ENCODE measurements around the gene ITPA. TPM values are rescaled to one million over a fixed set of nuclear protein-coding genes. Genes with fewer than 3 reads are reported as not detected.

ITPA gene
- total and polyA plus RNA-seq, 2 of the 13 experiments (the other 11 are each of a cell fraction or from before 2014, with no cell fraction given) = 60.1 to 103 TPM

DNA sequence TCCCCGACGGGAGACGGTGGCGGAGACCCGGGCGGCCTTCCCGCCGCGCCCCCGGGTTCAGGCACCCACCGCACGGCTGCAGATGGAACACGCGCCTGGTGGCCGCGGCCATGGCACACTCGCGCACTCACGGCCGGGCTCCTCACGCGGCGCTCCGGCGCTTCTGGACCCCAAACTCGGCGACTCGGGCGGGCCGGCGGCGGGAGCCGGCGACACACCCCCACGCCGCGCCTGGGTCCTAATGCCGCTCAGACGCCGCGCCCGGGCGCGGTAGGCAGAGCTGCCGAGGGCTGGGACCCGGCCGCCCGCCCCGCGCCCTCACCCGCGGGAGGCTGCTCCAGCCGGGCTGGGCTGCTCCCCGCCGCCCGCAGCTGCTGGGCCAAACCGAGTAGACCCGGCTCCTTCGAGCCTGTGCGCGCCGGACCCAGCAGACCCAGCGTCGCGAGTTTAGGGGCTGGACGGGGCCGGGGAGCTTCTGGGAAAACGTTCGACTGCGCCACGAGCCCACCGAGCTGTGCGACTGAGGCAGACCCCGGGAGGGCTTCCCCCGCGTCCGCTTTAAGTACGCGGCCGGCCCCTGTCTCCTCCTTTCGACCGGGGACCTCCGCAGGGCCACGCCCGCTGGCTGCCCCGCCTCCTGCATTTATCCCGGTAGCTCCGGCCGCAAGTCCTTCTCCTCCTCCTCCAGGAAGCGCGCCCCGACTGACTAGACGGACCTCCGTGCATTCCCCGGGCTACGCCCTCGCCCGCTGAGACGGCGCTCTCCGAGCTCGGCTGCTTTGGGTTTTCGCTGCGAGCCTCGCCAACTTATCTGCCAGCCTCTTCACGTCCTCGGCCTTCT, 29.9 kb downstream of the ITPA start, which contains the start of gene SLC4A11 (continued):
- TF ChIP-seq, protein P1, sequence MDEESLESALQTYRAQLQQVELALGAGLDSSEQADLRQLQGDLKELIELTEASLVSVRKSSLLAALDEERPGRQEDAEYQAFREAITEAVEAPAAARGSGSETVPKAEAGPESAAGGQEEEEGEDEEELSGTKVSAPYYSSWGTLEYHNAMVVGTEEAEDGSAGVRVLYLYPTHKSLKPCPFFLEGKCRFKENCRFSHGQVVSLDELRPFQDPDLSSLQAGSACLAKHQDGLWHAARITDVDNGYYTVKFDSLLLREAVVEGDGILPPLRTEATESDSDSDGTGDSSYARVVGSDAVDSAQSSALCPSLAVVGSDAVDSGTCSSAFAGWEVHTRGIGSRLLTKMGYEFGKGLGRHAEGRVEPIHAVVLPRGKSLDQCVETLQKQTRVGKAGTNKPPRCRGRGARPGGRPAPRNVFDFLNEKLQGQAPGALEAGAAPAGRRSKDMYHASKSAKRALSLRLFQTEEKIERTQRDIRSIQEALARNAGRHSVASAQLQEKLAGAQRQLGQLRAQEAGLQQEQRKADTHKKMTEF (CRISPR knock-in tag; IDR thresholded peaks at IDR 0.05) = peak; percentile 53; the same call in 1 of the 2 replicates
- TF ChIP-seq KLF12 (CRISPR knock-in tag; IDR thresholded peaks at IDR 0.05; ENCODE audit: borderline replicate concordance) (peak; percentile 83), ZBTB33 (CRISPR knock-in tag; IDR thresholded peaks at IDR 0.05) (no peak), KMT2B (CRISPR knock-in tag; IDR thresholded peaks at IDR 0.05) (no peak), CCDC6 (CRISPR knock-in tag; IDR thresholded peaks at IDR 0.05) (peak; percentile 64; the same call in 1 of the 2 replicates), ZNF451 (CRISPR knock-in tag; IDR thresholded peaks at IDR 0.05) (peak; percentile 35; the same call in 1 of the 2 replicates), MAFG (CRISPR knock-in tag; IDR thresholded peaks at IDR 0.05) (no peak), PRDM4 (CRISPR knock-in tag; IDR thresholded peaks at IDR 0.05; ENCODE audit: borderline replicate concordance) (no peak), SIX4 (CRISPR knock-in tag; IDR thresholded peaks at IDR 0.05) (no peak; the same call in 1 of the 2 replicates), PATZ1 (CRISPR knock-in tag; IDR thresholded peaks at IDR 0.05) (0 out of 2 replicates have a peak, but pooled peaks have one; percentile 6), SAP130 (CRISPR knock-in tag; IDR thresholded peaks at IDR 0.05; ENCODE audit: low read depth) (peak; percentile 50)

Measured in HepG2 (cell line).